NCI-H82 (cell line): ENCODE data around the gene CPM.

Source experiments
- DNase-seq: peaks from one replicate; lab custom pipeline; 2025; lab: John Stamatoyannopoulos, UW

The CPM gene

DNA sequence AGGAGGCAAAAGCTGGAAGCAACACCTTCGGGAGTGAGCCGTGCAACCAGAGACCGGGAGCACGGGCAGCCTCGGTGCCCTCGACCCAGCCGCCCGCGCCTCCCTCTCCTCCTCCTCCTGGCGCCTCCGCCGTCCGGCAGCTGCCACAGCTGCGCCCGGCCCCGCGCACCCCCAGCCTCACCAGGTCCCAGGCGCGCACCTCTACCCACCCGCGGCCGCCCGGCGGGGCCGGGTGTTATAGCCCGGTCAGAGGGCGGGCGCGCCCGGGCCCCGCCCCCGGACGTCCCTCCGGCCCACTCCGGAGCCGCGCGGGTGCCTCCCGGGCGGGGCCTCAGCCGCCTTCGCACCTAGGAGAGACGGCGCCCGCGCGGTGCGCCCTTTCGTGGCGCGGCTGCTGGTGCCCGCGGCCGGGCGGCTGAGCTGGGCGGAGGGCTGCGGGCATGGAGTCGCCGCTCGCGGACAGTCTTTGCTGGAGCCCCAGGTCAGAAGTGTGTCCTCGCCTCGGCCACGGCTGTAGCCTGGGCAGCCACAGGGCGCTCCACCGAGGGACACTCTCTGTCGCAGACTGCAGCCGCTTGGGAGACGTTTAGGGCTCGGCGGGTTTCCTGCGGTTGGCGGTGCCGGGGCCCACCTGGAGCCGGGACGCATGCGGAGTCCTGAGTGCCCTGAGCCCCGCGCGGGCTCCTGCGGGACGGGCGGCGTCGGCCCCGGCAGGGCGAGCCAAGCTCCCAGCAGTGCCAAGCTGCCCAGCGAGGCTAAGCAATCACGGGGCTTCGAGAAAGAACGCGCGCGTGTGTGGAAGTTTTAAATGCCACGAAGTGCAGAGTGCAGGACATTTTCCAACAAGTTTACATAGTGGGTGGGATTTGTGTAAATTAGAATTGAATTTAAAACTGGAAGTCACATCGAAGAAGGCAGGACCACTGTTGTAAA lies at the start of gene CPM:
Gene CPM, minus strand, starts transcription at position 211 of the 933 bp plus-strand sequence. CDS start 334 bp downstream, outside the sequence.
- DNase-seq: peak; percentile 78

DNA sequence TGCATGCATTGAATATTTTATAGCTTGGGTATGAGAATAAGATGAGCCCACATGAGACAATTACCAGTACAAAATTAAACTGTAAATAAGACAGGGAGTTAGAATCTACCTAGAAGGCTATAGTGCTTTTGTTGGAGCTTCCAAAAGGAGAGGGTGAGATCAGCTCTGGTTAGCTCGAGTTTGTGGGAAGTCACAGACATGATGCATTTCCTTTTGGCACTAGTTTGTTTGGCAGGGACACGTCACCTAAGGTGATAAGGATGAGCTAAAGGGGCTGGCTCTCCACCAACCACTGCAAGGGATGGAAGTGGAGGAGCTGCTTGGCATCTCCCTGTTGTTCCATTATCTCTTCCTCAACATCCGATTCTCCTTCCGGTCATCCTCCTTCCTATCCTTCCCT lies 48.5 kb upstream of the CPM start:
- no peak for DNase-seq

DNA sequence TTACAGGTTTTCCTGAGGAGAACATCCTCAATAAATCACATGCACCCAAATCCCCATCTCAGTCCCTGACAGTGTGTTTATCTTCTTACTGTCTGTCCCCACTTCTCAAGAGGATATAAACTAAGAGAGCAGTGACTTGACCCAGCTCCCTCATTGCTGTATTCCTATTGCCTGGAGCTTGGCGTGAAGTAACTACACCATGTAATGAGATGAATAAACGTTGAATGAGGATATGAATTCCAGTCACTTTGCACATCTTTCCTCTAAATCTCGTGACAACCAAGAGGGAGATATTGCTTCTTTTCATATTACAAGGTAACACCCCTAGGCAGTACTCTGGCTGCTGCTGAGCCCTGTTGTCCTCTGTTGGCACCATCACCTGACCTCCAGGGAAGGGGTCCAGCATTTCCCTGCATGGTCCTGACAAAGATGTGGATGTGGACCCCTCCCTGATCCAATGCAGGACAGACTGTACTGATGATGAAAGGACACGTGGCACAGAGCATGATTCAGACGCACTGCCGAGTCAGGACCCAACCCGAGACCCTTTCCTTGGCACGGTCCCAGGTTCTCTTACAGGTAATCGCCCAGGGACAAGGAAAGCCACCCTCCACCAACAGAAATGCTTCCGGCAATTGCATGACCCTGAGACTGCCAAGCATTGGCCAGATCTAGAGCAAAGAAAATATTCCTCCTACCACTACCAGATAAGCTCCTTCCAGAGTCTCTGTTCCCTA lies 47.7 kb upstream of the CPM start:
- no peak for DNase-seq

DNA sequence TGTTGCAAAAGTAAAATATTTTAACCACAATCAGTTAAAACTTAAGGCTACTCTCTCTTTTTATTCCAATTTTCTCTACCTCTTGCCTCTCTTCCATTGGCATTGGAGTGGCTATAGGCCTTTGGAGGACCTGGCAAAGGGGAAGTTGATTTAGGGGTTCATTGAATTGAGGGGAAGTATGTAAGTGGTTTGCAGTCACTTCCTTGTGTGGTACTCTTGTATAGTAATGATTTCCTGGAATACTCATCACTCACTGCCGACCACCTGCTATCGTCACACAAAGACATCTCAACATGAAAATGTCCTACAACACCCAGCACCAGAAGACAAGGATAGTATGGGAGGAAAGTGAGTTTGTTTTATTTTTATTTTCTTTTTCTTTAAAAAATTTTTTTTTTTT lies 45.7 kb upstream of the CPM start:
- no peak for DNase-seq

DNA sequence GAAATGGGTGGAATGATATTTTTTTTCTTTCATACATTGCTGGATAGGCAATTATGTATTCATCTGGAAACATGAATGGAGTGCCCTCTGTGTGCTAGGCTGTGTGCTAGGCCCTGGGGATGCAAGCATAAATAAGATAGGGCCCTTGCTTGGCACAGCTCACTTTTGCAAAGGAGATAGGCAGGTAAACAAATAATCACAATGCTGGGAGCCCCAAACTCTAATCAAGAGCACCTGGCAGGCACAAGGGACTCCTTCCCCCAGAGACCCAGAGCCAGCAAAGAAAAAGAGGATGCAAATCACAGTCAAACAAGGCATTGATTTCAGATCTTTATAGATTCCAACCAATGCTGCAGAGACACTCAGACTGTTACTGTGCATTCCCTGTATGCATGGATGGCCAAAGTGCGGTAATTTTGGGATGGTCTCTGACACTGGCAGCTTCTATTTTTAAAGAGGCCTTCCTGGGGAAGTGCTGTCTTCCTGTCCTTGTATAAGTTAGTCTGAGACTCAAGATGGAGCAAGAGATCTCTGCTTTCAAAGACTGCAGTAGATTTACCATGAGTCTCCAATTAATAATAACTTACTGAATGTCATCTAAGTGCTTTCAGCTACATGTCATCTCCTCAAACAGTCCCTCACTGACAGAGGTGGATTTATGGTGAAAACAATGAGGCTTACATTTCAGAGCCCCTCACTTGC lies 45.1 kb upstream of the CPM start:
- DNase-seq: no peak

DNA sequence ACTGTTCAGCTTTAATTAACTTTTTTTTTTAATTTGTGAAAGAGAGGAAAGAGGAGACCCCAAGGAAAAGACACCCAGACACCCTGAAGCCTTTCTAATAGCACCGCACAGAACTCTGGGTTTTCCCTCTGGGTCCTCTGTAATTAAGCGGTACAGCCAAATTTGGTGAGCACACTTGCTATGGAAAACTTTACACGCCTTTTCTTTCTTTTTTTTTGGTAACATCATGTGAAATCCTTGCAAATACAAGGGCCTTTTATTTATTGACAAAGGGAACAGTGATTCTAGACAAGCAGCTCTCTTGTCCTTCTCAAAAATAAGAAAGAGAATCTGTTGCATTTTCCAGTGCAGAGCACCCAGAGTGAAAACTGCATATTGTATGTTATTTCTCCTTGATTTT lies 44.4 kb upstream of the CPM start:
- no peak for DNase-seq

DNA sequence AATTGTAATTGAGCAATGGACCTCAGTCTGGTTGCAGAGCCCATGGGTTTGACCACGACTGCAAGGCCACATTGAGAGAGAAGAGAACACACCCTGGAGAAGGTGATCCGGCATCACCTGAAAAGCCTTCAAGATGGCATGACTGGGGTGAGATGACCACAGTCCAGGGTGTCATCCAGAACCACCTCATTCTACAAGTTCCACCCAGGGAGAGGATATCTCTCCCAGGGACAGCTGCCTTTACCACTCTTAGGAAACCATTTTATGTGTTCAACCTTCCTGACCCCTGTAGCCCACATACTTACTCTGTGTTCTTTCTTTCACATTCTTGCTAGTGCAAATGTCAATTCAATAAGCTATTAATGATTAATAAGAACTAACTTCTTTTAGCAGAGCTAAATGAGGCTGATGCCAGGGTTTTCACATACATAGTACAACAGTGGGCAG lies 43.4 kb upstream of the CPM start:
- no peak for DNase-seq

DNA sequence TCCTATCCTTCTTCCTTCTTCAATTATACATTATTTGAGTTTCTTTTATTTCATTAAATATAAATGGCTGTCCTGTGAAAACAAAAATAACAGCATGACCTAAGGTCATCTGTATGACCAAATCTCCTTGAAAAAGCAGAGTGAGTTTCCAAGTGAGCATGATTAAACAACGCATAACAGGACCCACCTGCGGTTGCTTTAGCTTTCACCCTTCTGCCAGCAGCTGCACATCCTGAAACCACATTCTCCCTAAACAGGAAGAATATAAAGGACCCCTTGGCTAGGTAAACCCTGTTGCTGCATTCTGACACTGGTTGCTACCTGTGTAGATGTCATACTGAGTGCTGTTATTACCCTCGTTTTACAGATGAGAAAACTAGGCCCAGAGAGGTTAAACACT lies 42.8 kb upstream of the CPM start:
- DNase-seq: no peak

DNA sequence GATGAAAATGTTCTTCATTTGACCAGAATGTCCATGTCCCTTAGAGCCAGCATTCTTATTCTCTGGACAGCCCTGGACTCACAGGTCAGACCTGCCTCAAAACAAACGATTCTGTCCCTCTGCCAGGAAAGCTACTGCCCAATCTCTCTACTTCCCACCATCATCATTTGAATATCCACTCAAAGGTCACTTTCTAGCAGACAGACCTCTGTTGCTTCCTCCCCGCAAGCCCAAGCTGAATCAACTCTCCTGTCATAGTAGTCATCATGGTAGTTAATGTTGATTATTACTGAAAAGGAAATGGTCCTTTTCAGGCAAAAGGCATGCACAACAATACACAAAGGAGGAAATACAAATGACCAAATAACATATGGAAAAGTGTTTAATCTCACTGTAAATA lies 39.6 kb upstream of the CPM start:
- no peak for DNase-seq

DNA sequence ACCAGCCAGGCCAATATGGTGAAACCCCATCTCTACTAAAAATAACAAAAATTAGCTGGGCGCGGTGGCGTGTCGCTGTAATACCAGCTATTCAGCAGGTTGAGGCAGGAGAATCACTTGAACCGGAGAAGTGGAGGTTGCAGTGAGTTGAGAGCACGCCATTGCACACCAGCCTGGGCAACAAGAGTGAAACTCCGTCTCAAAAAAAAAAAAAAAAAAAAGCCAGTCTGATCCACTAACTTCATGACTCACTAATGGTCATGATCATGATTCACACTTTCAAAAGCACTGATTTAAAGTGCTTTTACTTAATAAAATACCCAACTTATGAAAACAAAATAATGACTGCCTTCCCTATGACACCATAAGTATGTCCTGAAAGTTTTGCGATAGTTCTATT lies 38.4 kb upstream of the CPM start:
- DNase-seq: no peak

DNA sequence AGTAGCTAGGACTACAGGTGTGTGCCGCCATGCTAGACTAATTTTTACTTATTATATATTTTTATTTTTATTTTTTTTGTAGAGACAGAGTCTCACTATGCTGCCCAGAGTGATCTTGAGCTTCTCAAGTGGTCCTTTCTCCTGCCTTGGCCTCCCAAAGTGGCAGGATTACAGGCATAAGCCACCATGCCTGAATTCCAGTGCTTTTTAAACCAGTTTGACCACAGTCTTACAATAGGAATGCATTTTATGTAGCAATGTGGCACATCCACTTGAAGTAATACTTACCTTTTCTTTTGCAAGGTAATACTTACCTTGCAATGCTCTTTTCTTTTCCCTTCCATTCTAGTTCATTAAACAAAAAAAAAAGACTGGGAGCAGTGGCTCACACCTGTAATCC lies 38.0 kb upstream of the CPM start:
- no peak for DNase-seq

DNA sequence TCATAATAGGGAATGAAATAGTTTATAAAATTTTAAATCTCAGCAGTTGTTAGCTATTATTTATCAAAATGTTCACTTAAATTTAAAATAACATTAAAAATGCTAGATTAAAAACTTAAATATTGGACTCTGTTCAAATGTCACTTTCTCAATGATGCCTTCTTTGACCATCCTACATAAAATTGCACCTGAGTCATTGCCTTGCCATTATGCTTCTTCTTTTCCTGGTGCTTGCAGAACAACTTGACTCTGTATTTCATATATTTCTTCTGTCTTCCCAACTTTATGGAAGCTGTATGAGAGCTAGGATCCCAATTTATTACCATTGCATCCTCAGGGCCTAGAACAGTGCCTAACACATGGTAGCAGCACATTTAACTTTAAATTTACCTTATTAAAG lies 37.3 kb upstream of the CPM start:
- DNase-seq: no peak

DNA sequence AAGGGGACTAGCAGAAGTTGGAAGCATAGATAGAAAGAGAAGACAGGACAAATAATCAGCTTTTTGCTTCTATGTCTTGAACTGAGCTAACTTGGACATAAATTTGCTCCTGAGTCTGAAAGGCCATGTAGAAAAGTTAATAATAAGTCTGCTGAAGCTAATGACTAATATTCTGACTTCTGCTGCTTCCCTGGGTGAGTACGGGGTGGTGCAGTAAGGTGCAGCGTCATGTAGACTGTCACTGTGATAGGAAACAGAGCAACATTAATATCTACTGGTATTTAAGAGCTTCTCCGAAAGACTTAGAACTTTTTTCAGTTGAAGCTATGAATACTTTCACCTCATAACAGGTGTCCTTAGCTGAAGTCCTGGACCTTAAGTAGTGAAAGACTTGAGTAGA lies 34.1 kb upstream of the CPM start:
- DNase-seq: no peak

DNA sequence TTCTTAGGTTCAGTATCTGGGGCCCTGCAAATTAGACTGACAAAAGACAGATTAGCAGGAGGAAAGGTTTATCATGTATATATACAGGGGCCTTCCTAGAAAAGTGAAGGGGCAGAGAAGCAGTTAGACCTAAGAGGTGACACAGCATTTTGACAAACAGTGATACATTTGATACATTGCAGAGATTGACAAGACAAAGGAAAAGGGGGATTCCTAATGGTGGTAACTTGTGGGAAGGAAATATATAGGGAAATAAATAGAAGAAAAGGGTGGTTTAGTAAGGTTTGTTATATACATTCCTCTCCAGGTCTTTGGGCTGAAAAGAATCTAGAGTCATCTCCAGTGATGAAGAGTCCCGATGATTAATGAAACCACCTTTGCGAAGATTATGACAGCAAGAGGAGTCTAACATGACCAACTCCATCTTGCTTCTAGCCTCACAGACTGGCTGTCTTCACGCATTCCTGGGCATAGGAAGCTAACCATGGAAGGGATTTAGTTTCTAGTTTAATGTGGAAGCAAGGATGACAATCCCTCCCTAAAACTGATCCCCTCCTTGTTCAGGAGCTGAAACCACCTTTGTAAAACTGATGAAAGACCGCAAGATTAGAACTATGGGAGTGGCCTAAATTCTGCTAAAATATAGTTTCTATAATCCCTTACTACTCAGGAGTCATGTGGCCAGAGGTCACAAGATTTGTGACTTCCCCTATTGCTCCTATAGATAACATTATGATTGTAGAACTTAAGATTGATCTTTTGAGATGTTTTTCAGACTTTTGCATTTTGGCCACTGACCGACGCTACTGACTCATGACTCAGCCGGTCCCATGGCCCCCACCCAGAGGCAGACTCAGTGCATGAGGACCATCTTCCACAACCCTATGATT lies 31.1 kb upstream of the CPM start:
- DNase-seq: no peak

DNA sequence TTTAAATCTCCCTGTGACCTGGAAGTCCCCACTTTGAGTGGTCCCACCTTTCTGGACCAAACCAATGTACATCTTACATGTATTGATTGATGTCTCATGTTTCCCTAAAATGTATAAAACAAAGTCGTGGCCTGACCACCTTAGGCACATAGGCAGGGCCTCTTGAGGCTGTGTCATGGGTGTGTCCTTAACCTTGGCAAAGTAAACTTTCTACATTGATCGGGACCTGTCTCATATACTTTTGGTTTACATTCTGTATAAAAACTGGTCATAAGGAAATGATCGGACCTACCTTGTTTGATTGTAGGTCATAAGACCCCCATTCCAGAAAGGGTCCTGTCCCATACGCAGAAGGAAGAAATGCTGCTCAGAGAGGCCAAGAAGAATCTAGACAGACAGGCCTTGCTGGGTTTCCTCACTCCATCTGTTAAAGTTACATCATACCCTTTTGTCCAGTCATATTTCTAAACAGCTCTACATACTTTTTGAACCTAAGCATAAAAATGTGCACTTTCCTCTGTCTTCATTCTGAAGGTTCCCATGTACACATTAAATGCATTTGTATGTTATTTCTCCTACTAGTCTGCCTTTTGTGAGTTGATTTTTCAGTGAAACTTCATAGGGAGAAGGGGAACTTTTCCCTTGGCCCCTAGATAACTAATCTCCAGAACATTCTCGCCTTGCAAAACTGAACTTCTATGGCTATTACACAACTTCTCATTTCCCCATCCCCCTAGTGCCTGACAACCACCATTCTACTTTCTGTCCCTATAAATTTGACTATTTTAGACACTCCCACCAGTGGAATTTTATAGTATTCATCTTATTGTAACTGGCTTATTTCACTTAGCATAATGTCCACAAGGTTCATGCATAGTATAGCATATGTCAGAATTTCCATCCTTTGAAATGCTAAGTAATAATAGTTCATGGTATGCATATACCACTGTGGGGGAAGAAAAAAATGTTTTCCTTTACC lies 30.2 kb upstream of the CPM start:
- DNase-seq: no peak

DNA sequence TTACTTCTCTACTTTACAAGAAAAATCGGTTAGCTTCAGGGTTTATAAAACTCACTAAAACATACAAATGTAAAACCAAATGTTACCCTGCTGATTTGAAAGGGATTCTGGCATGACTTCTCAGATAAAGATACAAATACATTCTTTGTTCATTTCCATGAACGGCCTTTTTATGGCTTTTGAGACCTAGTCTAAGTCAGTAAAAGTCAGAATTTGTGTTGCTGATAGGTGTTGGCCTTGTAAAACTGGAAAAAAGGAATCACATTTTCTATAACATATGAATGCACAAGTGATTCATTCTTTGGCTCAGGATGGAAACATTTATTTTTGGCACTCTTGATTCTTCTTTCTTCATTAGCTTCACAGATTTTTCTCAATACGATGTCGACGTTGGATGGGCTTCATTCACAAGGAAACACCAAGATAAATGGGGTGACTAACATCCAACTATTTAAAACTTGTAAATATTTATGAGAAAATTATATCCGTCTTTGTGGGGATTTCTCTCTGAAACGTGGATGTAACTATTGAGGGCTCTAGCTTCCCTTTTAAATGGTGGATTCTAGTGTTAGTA lies 27.0 kb upstream of the CPM start:
- DNase-seq: no peak

DNA sequence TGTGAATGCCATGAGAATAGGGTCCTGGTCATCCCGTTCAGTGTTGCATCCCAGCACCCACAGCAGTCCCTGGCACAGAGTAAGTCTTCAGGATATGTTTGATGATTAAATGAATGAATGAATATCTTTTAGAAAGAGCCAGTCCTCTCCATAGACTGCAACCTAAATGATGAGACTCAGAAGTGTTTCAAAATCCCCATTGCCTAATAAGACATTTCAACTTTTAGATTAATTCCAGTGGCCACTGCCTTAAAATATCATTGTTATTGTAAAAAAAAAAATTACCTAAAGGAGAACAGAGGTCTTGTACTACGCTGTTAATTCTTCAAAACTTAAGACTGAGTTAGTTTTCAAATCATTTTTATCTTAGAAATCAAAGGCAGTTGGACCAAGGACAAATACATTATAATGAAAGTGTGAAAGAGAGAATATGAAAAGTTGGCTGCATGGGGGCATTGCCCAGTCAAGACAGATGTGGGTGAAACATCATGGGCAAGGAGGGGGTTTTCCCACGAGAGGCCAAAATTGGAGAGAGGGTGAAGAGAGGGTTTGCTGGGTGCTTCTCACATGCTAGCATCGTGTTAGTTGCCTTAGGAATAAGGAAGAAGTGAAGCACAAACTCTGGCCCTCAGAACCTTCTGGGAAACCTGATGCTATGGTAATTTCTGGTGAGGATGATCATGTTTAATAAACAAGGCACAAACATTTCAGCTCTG lies 26.3 kb upstream of the CPM start:
- DNase-seq: no peak

DNA sequence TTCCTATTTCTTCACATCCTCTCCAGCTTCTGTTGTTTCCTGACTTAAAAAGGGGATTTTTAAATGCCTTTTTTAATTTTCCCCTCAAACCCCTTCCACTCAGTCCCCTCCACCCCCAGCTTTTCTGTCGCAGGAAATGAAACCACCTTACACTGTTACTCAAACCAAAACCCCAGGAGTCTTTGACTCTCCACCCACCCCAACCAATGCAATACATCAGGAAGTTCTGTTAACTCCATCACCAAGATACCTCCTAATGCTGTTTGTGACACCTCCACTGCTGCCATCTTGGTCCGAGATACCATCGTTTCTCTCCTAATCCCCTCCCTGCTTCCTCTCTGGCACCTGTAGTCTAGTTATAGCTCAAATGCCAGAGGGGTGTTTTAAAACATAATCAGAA lies 25.4 kb upstream of the CPM start:
- DNase-seq: no peak

DNA sequence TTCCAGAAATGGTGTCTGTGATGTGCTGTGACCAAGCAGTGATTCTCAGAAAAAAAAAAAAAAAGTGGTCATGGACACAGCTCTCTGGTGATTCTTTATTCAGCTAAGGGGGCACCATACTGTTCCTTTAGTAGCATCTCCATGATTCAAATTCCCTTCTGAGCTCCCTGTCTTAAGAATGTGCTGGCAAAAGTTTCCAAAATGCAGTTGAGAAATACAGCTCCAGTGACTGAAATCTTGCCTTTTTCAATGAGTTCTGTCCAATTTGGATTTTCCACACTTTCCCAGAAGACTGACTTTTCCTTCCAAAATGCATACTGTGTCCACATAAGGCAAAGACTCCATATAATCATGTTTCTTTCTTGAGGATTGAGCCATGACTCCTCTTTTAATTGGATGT lies 24.3 kb upstream of the CPM start:
- DNase-seq: no peak
